Thyroid gland (tissue), 4 donors: ENCODE results near the gene ZNF184. TPM values are rescaled to one million over a fixed set of nuclear protein-coding genes. Genes with fewer than 3 reads are reported as not detected.
A peak's percentile ranks its signal among the peaks of the same experiment; 100 is the strongest.

Experiments
- DNase-seq, 2 donors: peaks; one replicate each; pipeline ENCODE4 v3.0.0-alpha.2; 2019
- H3K27ac ChIP-seq, 3 donors: fragments of 200-600 bp; sonication (generic); 1 replicate in 2 of 3; 2 replicates in 1 of 3; pipeline ENCODE4 v1.5.1; 2016 to 2019; ENCODE audit warnings: mild to moderate bottlenecking in 1 of 3, moderate library complexity in 1 of 3
- H3K27me3 ChIP-seq: fragments of 200-600 bp; sonication (generic); one replicate; pipeline ENCODE4 v1.5.1; 2019
- H3K36me3 ChIP-seq, 2 donors: fragments of 200-600 bp; sonication (generic); one replicate each; pipeline ENCODE4 v1.5.1; 2016 to 2019
- H3K4me1 ChIP-seq, 2 donors: fragments of 200-600 bp; sonication (generic); one replicate each; pipeline ENCODE4 v1.5.1; 2017 to 2019
- H3K4me3 ChIP-seq, 3 donors: fragments of 200-600 bp; sonication (generic); replicated peaks in 1 of 3; 1 replicate in 2 of 3; 2 replicates in 1 of 3; pipeline ENCODE4 v1.5.1; 2016; ENCODE audit warnings: mild to moderate bottlenecking in 1 of 3
- H3K9me3 ChIP-seq: fragments of 200-600 bp; sonication (generic); one replicate; pipeline ENCODE4 v1.5.1; 2017
- POLR2A ChIP-seq, 2 donors: fragments of 450-650 bp; IDR thresholded peaks; one replicate each; pipeline ENCODE4 v1.6.1; 2017; ENCODE audit warnings: antibody characterized with exemption in 2 of 2, mild to moderate bottlenecking in 2 of 2, moderate library complexity in 1 of 2
- WGBS, 2 donors: methylation state at CpG; one replicate each; pipeline ENCODE4 v1.1.5; 2017; 5-methylcytosine and 5-hydroxymethylcytosine counted together
- intact Hi-C: fragments of 100-400 bp; cut with DNase I; formaldehyde crosslinking; loops from one replicate; pipeline ENCODE4 v1.15.1; 2023
- total RNA-seq, 4 donors: library from RNA; depleted of rRNA; stranded (reverse); fragments of >200 nt; gene quantifications; one replicate each; pipeline ENCODE4 v1.2.3, GENCODE V29; 2016
- TF ChIP-seq, protein P1 (sequence below), 6 experiments: fragments of 200-600 bp in 3 of 6; fragments of 450-650 bp in 3 of 6; sonication (generic) in 3 of 6; IDR thresholded peaks; one replicate each; pipeline ENCODE4 v1.5.1; 2016 to 2019; ENCODE audit warnings: antibody characterized with exemption in 6 of 6, mild to moderate bottlenecking in 2 of 6, inconsistent platforms in 1 of 6, moderate library complexity in 1 of 6

The ZNF184 gene
- total RNA-seq: 10 to 100 TPM in 3 of 4 donors, 1 to 10 TPM in 1; 7.6 to 12.1 (median 10.9) TPM

- peak; percentile 98 for DNase-seq
- WGBS, 2 donors: 0% methylated on average over 39 to 47 of the region's 56 CpGs
- H3K4me1 ChIP-seq: peaks cover 12 to 18% of the 10 kb centered on the region in 2 donors
- no peaks in the 10 kb centered on the region for H3K9me3 ChIP-seq
- H3K36me3 ChIP-seq: no peaks in the 10 kb centered on the region
- TF ChIP-seq POLR2A (IDR thresholded peaks at IDR 0.05): peak; percentile 36 to 92
- TF ChIP-seq, protein P1, sequence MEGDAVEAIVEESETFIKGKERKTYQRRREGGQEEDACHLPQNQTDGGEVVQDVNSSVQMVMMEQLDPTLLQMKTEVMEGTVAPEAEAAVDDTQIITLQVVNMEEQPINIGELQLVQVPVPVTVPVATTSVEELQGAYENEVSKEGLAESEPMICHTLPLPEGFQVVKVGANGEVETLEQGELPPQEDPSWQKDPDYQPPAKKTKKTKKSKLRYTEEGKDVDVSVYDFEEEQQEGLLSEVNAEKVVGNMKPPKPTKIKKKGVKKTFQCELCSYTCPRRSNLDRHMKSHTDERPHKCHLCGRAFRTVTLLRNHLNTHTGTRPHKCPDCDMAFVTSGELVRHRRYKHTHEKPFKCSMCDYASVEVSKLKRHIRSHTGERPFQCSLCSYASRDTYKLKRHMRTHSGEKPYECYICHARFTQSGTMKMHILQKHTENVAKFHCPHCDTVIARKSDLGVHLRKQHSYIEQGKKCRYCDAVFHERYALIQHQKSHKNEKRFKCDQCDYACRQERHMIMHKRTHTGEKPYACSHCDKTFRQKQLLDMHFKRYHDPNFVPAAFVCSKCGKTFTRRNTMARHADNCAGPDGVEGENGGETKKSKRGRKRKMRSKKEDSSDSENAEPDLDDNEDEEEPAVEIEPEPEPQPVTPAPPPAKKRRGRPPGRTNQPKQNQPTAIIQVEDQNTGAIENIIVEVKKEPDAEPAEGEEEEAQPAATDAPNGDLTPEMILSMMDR (IDR thresholded peaks at IDR 0.05): peak in 4 of 6 experiments; percentile 6 to 26 (median 18)
- H3K4me3 ChIP-seq: peak within 1 kb of the TSS; percentile 43 to 92 (median 63)
- H3K27ac ChIP-seq: peak within 1 kb of the TSS; percentile 67 to 96 (median 95)
- intact Hi-C loops: no loop called here
- no peaks in the 10 kb centered on the region for H3K27me3 ChIP-seq
Observed at GRCh38 chr6:27472617-27473400, at the start of gene ZNF184. ZNF184 (minus strand) TSS chr6:27473105; CDS start chr6:27472294, 811 bp downstream.

- Histone ChIP-seq H3K36me3 (no peaks in the 10 kb centered on the region), H3K9me3 (no peaks in the 10 kb centered on the region), H3K27ac (peak overlapping the region; percentile 70 to 90 (median 85)), H3K4me1 (peaks cover 0 to 5% of the 10 kb centered on the region in 2 donors), H3K27me3 (no peaks in the 10 kb centered on the region), H3K4me3 (peak overlapping the region; percentile 55 to 83 (median 73))
- TF ChIP-seq, protein P1 (IDR thresholded peaks at IDR 0.05): peak; percentile 34 to 72 (median 56)
- TF ChIP-seq POLR2A (IDR thresholded peaks at IDR 0.05): no peak
- intact Hi-C loops: no loop called here
- WGBS, 2 donors: 1 to 2% methylated on average over 42 of the region's 42 CpGs
- peak; percentile 53 to 62 for DNase-seq
Observed at GRCh38 chr6:27518881-27519795, 46.2 kb upstream of the ZNF184 start.

DNA sequence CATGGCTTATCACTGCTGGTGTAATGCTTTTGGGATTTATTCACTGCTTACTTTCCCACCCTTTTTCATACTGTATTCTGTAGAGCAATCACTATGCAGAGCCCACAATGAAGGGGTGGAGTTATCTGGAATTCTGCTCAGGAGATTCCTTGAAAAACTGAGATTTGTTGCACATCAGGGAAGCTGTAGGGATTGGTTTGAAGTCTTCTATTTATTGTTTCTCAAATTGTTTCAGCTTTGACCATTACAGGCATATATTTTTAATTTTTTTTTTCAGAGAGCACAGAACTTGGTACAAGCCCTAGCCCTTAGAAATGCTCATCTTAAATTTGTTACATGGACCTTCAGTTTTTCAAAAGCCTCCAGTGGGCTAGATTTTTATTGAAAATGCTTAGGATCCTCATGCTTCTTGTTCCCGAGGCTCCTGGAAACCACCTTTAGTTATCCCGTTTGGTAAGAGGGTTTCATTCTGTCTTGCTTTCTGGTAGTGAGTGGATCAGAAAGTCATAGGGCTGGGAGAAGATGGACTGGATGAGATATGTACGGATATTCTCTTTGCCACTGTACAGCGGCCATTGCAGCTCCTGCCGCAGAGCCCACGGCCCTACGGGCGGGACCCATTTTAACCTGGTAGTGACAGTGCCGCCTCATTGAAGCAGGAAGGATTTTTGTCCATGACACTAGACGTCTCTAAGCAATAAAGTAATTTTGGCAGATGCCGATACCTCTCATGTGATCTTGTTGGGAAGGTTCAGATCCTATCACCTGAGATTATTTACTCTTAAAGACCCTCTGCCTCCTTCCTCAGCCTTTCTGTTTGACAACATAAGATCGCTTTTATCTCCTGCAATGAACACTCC, 45.3 kb upstream of the ZNF184 start:
- DNase-seq: no peak
- no peak for TF ChIP-seq POLR2A (IDR thresholded peaks at IDR 0.05)
- TF ChIP-seq, protein P1 (IDR thresholded peaks at IDR 0.05): no peak
- H3K9me3 ChIP-seq: no peaks in the 10 kb centered on the region
- WGBS, 2 donors: 54 to 57% methylated on average over 12 of the region's 12 CpGs
- peak overlapping the region in 2 of 3 donors; percentile 85 to 90 for H3K27ac ChIP-seq
- intact Hi-C loops: no loop called here
- peaks cover 0 to 5% of the 10 kb centered on the region in 2 donors for H3K4me1 ChIP-seq
- peaks cover 3% of the 10 kb centered on the region for H3K27me3 ChIP-seq
- peak overlapping the region in 2 of 3 donors; percentile 55 to 73 for H3K4me3 ChIP-seq
- no peaks in the 10 kb centered on the region for H3K36me3 ChIP-seq

DNA sequence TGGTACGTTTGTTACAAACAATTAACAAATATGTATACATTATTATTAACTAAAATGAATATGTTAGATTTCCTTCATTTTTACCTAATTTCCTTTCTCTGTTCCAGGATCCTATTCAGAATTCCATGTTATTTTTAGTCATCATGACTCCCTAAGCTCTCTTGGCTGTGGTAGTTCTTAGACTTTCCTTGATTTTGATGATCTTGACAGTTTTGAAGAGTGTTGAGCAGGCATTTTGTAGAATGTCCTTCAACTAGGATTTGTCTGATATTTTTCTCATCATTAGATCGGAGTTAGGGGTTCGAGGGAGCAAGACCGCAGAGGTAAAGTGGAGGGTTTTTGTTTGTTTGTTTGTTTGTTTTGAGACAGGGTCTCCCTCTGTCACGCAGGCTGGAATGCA, 44.3 kb upstream of the ZNF184 start:
- Histone ChIP-seq H3K9me3 (no peaks in the 10 kb centered on the region), H3K36me3 (no peaks in the 10 kb centered on the region), H3K27me3 (peaks cover 8% of the 10 kb centered on the region), H3K4me3 (no peak overlapping the region), H3K4me1 (peaks cover 0 to 5% of the 10 kb centered on the region in 2 donors), H3K27ac (no peak overlapping the region)
- 85 to 87% methylated on average over 5 of the region's 5 CpGs for WGBS, 2 donors
- no peak for DNase-seq
- intact Hi-C loops: no loop called here
- TF ChIP-seq, protein P1 (IDR thresholded peaks at IDR 0.05): no peak
- TF ChIP-seq POLR2A (IDR thresholded peaks at IDR 0.05): no peak
